DMS153 treated with DMSO at 0.1 percent for 48 hours (cell line): Measurements from ENCODE around the gene LY6G5B.
A peak's percentile ranks its signal among the peaks of the same experiment; 100 is the strongest.

ENCODE experiments used
- DNase-seq: peaks from one replicate; lab custom pipeline; 2025; ENCODE audit not compliant: unreplicated experiment; lab: John Stamatoyannopoulos, UW

Gene LY6G5B

GRCh38 chr6:31640612-31641011, 29.2 kb upstream of the LY6G5B start:
- no peak for DNase-seq

GRCh38 chr6:31641370-31641769, 28.4 kb upstream of the LY6G5B start:
- no peak for DNase-seq

- DNase-seq = no peak
Observed at GRCh38 chr6:31642798-31643570, 26.8 kb upstream of the LY6G5B start.

- no peak for DNase-seq
Observed at GRCh38 chr6:31643818-31644454, 25.8 kb upstream of the LY6G5B start.

- no peak for DNase-seq
Observed at GRCh38 chr6:31645325-31645724, 24.5 kb upstream of the LY6G5B start.

GRCh38 chr6:31651602-31652191, 18.1 kb upstream of the LY6G5B start:
- DNase-seq = peak; percentile 16

- DNase-seq = no peak
Observed at GRCh38 chr6:31652925-31653724, 16.7 kb upstream of the LY6G5B start.

GRCh38 chr6:31654574-31655348, 15.0 kb upstream of the LY6G5B start:
- DNase-seq = no peak

GRCh38 chr6:31655349-31656237, 14.2 kb upstream of the LY6G5B start, which contains the start of gene APOM:
Gene APOM, plus strand, starts transcription at chr6:31655894. Its CDS starts 73 bp downstream, at chr6:31655967.
- DNase-seq = no peak

- DNase-seq = no peak
Observed at GRCh38 chr6:31657406-31658157, 12.2 kb upstream of the LY6G5B start.

GRCh38 chr6:31658158-31658688, 11.6 kb upstream of the LY6G5B start:
- DNase-seq = no peak

- no peak for DNase-seq
Observed at GRCh38 chr6:31658983-31659648, 10.7 kb upstream of the LY6G5B start.

- no peak for DNase-seq
Observed at GRCh38 chr6:31659649-31660380, 10.0 kb upstream of the LY6G5B start.

GRCh38 chr6:31660381-31661261, 9.2 kb upstream of the LY6G5B start, which contains the start of gene C6orf47:
Gene C6orf47, minus strand, starts transcription at chr6:31660778. Its CDS starts 831 bp downstream, at chr6:31659947.
- DNase-seq = peak; percentile 46

GRCh38 chr6:31661262-31662123, 8.3 kb upstream of the LY6G5B start:
- DNase-seq = no peak
